ENCODE data around the gene AGBL4. TPM values are rescaled to one million over a fixed set of nuclear protein-coding genes. Genes with fewer than 3 reads are reported as not detected.

AGBL4 gene
- total RNA-seq, 1 donor from 2014 or later: not detected

- no peak overlapping the region for H3K27ac Mint-ChIP-seq
- H3K9me3 Mint-ChIP-seq: no peaks in the 10 kb centered on the region
- no peak for DNase-seq (ENCODE audit: low spot score)
- H3K36me3 Mint-ChIP-seq (ENCODE audit: low read depth): no peaks in the 10 kb centered on the region
- no peaks in the 10 kb centered on the region for H3K27me3 Mint-ChIP-seq (ENCODE audit: low read depth)
- no peak overlapping the region for H3K4me3 Mint-ChIP-seq (ENCODE audit: low read depth)
- intact Hi-C loops (cut with micrococcal nuclease): no loop called here
- H3K4me1 Mint-ChIP-seq (ENCODE audit: low read depth): no peaks in the 10 kb centered on the region
These were observed 797.0 kb downstream of the AGBL4 start for GRCh38 chr1:49226758-49227157.

GRCh38 chr1:49225464-49225863 lies 798.3 kb downstream of the AGBL4 start:
- H3K4me3 Mint-ChIP-seq (ENCODE audit: low read depth): no peak overlapping the region
- no peak for DNase-seq (ENCODE audit: low spot score)
- H3K9me3 Mint-ChIP-seq: no peaks in the 10 kb centered on the region
- H3K4me1 Mint-ChIP-seq (ENCODE audit: low read depth): no peaks in the 10 kb centered on the region
- H3K36me3 Mint-ChIP-seq (ENCODE audit: low read depth): no peaks in the 10 kb centered on the region
- intact Hi-C loops (cut with micrococcal nuclease): no loop called here
- no peak overlapping the region for H3K27ac Mint-ChIP-seq
- H3K27me3 Mint-ChIP-seq (ENCODE audit: low read depth): no peaks in the 10 kb centered on the region

GRCh38 chr1:49213301-49213700 lies 810.5 kb downstream of the AGBL4 start:
- H3K27ac Mint-ChIP-seq: no peak overlapping the region
- intact Hi-C loops (cut with micrococcal nuclease): no loop called here
- H3K36me3 Mint-ChIP-seq (ENCODE audit: low read depth): no peaks in the 10 kb centered on the region
- no peaks in the 10 kb centered on the region for H3K4me1 Mint-ChIP-seq (ENCODE audit: low read depth)
- no peak for DNase-seq (ENCODE audit: low spot score)
- H3K27me3 Mint-ChIP-seq (ENCODE audit: low read depth): no peaks in the 10 kb centered on the region
- H3K9me3 Mint-ChIP-seq: no peaks in the 10 kb centered on the region
- no peak overlapping the region for H3K4me3 Mint-ChIP-seq (ENCODE audit: low read depth)

GRCh38 chr1:49208712-49209111 lies 815.0 kb downstream of the AGBL4 start:
- Mint-ChIP-seq H3K9me3 (no peaks in the 10 kb centered on the region), H3K27me3 (ENCODE audit: low read depth) (no peaks in the 10 kb centered on the region), H3K4me3 (ENCODE audit: low read depth) (no peak overlapping the region), H3K27ac (no peak overlapping the region), H3K4me1 (ENCODE audit: low read depth) (no peaks in the 10 kb centered on the region), H3K36me3 (ENCODE audit: low read depth) (no peaks in the 10 kb centered on the region)
- intact Hi-C loops (cut with micrococcal nuclease): no loop called here
- DNase-seq (ENCODE audit: low spot score): no peak

- H3K36me3 Mint-ChIP-seq (ENCODE audit: low read depth): no peaks in the 10 kb centered on the region
These were observed 819.0 kb downstream of the AGBL4 start for GRCh38 chr1:49204720-49205119.

GRCh38 chr1:49200738-49201137 lies 823.0 kb downstream of the AGBL4 start:
- intact Hi-C loops (cut with micrococcal nuclease): no loop called here
- no peak for DNase-seq (ENCODE audit: low spot score)
- no peak overlapping the region for H3K27ac Mint-ChIP-seq
- peaks cover 14% of the 10 kb centered on the region for H3K9me3 Mint-ChIP-seq
- no peaks in the 10 kb centered on the region for H3K4me1 Mint-ChIP-seq (ENCODE audit: low read depth)
- no peaks in the 10 kb centered on the region for H3K27me3 Mint-ChIP-seq (ENCODE audit: low read depth)
- H3K36me3 Mint-ChIP-seq (ENCODE audit: low read depth): no peaks in the 10 kb centered on the region
- H3K4me3 Mint-ChIP-seq (ENCODE audit: low read depth): no peak overlapping the region

More at GRCh38 chr1:49204720-49205119, 819.0 kb downstream of the AGBL4 start:
- Mint-ChIP-seq H3K9me3 (peaks cover 7% of the 10 kb centered on the region), H3K27ac (no peak overlapping the region), H3K4me3 (ENCODE audit: low read depth) (no peak overlapping the region), H3K27me3 (ENCODE audit: low read depth) (no peaks in the 10 kb centered on the region), H3K4me1 (ENCODE audit: low read depth) (no peaks in the 10 kb centered on the region)
- intact Hi-C loops (cut with micrococcal nuclease): no loop called here
- no peak for DNase-seq (ENCODE audit: low spot score)

GRCh38 chr1:49199564-49199963 lies 824.2 kb downstream of the AGBL4 start:
- no peak overlapping the region for H3K4me3 Mint-ChIP-seq (ENCODE audit: low read depth)
- H3K36me3 Mint-ChIP-seq (ENCODE audit: low read depth): no peaks in the 10 kb centered on the region
- H3K27me3 Mint-ChIP-seq (ENCODE audit: low read depth): no peaks in the 10 kb centered on the region
- H3K9me3 Mint-ChIP-seq: peaks cover 22% of the 10 kb centered on the region
- no peak overlapping the region for H3K27ac Mint-ChIP-seq
- H3K4me1 Mint-ChIP-seq (ENCODE audit: low read depth): no peaks in the 10 kb centered on the region
- intact Hi-C loops (cut with micrococcal nuclease): no loop called here
- DNase-seq (ENCODE audit: low spot score): no peak

- Mint-ChIP-seq H3K4me3 (ENCODE audit: low read depth) (no peak overlapping the region), H3K27ac (no peak overlapping the region), H3K9me3 (peaks cover 26% of the 10 kb centered on the region), H3K27me3 (ENCODE audit: low read depth) (no peaks in the 10 kb centered on the region), H3K4me1 (ENCODE audit: low read depth) (no peaks in the 10 kb centered on the region), H3K36me3 (ENCODE audit: low read depth) (no peaks in the 10 kb centered on the region)
- DNase-seq (ENCODE audit: low spot score): no peak
- intact Hi-C loops (cut with micrococcal nuclease): no loop called here
These were observed 826.7 kb downstream of the AGBL4 start for GRCh38 chr1:49197081-49197480.

GRCh38 chr1:49190138-49190537 lies 833.6 kb downstream of the AGBL4 start:
- peaks cover 19% of the 10 kb centered on the region for H3K9me3 Mint-ChIP-seq
- H3K4me3 Mint-ChIP-seq (ENCODE audit: low read depth): no peak overlapping the region
- no peaks in the 10 kb centered on the region for H3K4me1 Mint-ChIP-seq (ENCODE audit: low read depth)
- intact Hi-C loops (cut with micrococcal nuclease): no loop called here
- H3K27ac Mint-ChIP-seq: no peak overlapping the region
- H3K36me3 Mint-ChIP-seq (ENCODE audit: low read depth): no peaks in the 10 kb centered on the region
- H3K27me3 Mint-ChIP-seq (ENCODE audit: low read depth): no peaks in the 10 kb centered on the region
- no peak for DNase-seq (ENCODE audit: low spot score)

- no peak for DNase-seq (ENCODE audit: low spot score)
- intact Hi-C loops (cut with micrococcal nuclease): no loop called here
- H3K4me3 Mint-ChIP-seq (ENCODE audit: low read depth): no peak overlapping the region
- H3K27ac Mint-ChIP-seq: no peak overlapping the region
- peaks cover 16% of the 10 kb centered on the region for H3K9me3 Mint-ChIP-seq
- no peaks in the 10 kb centered on the region for H3K27me3 Mint-ChIP-seq (ENCODE audit: low read depth)
- H3K36me3 Mint-ChIP-seq (ENCODE audit: low read depth): no peaks in the 10 kb centered on the region
- H3K4me1 Mint-ChIP-seq (ENCODE audit: low read depth): no peaks in the 10 kb centered on the region
These were observed 836.7 kb downstream of the AGBL4 start for GRCh38 chr1:49187056-49187455.

GRCh38 chr1:49185450-49185980 lies 838.2 kb downstream of the AGBL4 start:
- H3K36me3 Mint-ChIP-seq (ENCODE audit: low read depth): no peaks in the 10 kb centered on the region
- H3K4me3 Mint-ChIP-seq (ENCODE audit: low read depth): no peak overlapping the region
- H3K4me1 Mint-ChIP-seq (ENCODE audit: low read depth): no peaks in the 10 kb centered on the region
- no peaks in the 10 kb centered on the region for H3K27me3 Mint-ChIP-seq (ENCODE audit: low read depth)
- no peak overlapping the region for H3K27ac Mint-ChIP-seq
- intact Hi-C loops (cut with micrococcal nuclease): no loop called here
- H3K9me3 Mint-ChIP-seq: peaks cover 10% of the 10 kb centered on the region
- no peak for DNase-seq (ENCODE audit: low spot score)

GRCh38 chr1:49183489-49183888 lies 840.3 kb downstream of the AGBL4 start:
- H3K4me1 Mint-ChIP-seq (ENCODE audit: low read depth): no peaks in the 10 kb centered on the region
- H3K36me3 Mint-ChIP-seq (ENCODE audit: low read depth): no peaks in the 10 kb centered on the region
- intact Hi-C loops (cut with micrococcal nuclease): no loop called here
- H3K27ac Mint-ChIP-seq: no peak overlapping the region
- H3K4me3 Mint-ChIP-seq (ENCODE audit: low read depth): no peak overlapping the region
- no peak for DNase-seq (ENCODE audit: low spot score)
- H3K9me3 Mint-ChIP-seq: peaks cover 10% of the 10 kb centered on the region
- H3K27me3 Mint-ChIP-seq (ENCODE audit: low read depth): no peaks in the 10 kb centered on the region

- no peaks in the 10 kb centered on the region for H3K36me3 Mint-ChIP-seq (ENCODE audit: low read depth)
- no peak overlapping the region for H3K27ac Mint-ChIP-seq
- intact Hi-C loops (cut with micrococcal nuclease): no loop called here
- no peaks in the 10 kb centered on the region for H3K4me1 Mint-ChIP-seq (ENCODE audit: low read depth)
- peaks cover 5% of the 10 kb centered on the region for H3K9me3 Mint-ChIP-seq
- H3K4me3 Mint-ChIP-seq (ENCODE audit: low read depth): no peak overlapping the region
- no peak for DNase-seq (ENCODE audit: low spot score)
- H3K27me3 Mint-ChIP-seq (ENCODE audit: low read depth): no peaks in the 10 kb centered on the region
These were observed 842.7 kb downstream of the AGBL4 start for GRCh38 chr1:49181033-49181432.
